Pancreas (tissue), 10 donors: ENCODE data around the gene PEBP1. TPM values are rescaled to one million over a fixed set of nuclear protein-coding genes. Genes with fewer than 3 reads are reported as not detected.

ENCODE experiments used
- ATAC-seq, 4 donors: fragments of 200-7000 bp; cut with Tn5 transposase; one replicate each; pipeline versions ENCODE4 v1.8.0 to v1.9.1; 2020; ENCODE audit warnings: mild to moderate bottlenecking in 4 of 4, moderate library complexity in 4 of 4
- DNase-seq, 6 donors: peaks; one replicate each; pipeline ENCODE4 v3.0.0-alpha.2; 2020
- FAIRE-seq: peaks from 2 replicates; lab custom pipeline; 2012; peaks lifted over from hg19 to GRCh38; lab: Jason Lieb, UNC
- H3K27ac ChIP-seq, 4 donors: fragments of 200-600 bp; sonication (generic); 1 replicate in 3 of 4; 2 replicates in 1 of 4; pipeline versions ENCODE4 v1.5.0 to v1.8.0; 2020
- H3K27me3 ChIP-seq, 4 donors: fragments of 200-600 bp; one replicate each; pipeline ENCODE4 v1.8.0; 2021
- H3K36me3 ChIP-seq, 3 donors: fragments of 200-600 bp; sonication (generic) in 1 of 3; one replicate each; pipeline versions ENCODE4 v1.5.0 to v1.8.0; 2020 to 2021
- H3K4me1 ChIP-seq, 3 donors: fragments of 200-600 bp; one replicate each; pipeline ENCODE4 v1.8.0; 2021
- H3K4me3 ChIP-seq, 4 donors: fragments of 200-600 bp; sonication (generic) in 2 of 4; one replicate each; pipeline versions ENCODE4 v1.5.0 to v1.8.0; 2020 to 2021
- H3K9me3 ChIP-seq, 4 donors: fragments of 200-600 bp; one replicate each; pipeline ENCODE4 v1.8.0; 2021
- CTCF ChIP-seq, 4 donors: fragments of 200-600 bp; sonication (generic) in 3 of 4; IDR thresholded peaks; one replicate each; pipeline versions ENCODE4 v1.5.0 to v1.8.0; 2021; ENCODE audit warnings: antibody characterized with exemption in 4 of 4
- WGBS, 2 donors: extraction: QIAGEN DNeasy Blood & Tissue Kit; methylation state at CpG; one replicate each; pipeline ENCODE4 v1.1.7; 2013; 5-methylcytosine and 5-hydroxymethylcytosine counted together
- intact Hi-C, 3 donors: fragments of 100-400 bp; cut with DNase I; formaldehyde crosslinking; loops; one replicate each; pipeline versions ENCODE4 v1.11.1 to v1.14.2; 2022
- polyA plus RNA-seq, 2 donors: library from polyadenylated mRNA; stranded (reverse); fragments of 200-250 nt; gene quantifications; one replicate each; pipeline ENCODE4 v1.2.3, GENCODE V29; 2013
- total RNA-seq, 6 donors: library from RNA; stranded (reverse); fragmentation: NEBNext Ultra II Directional in 4 of 6; extraction: Animal tissue kit (Norgen Biotek cat#: 25700) in 4 of 6; gene quantifications; one replicate each; pipeline versions ENCODE4 v1.2.1 to v1.2.4, GENCODE V29; 2021 to 2023
- donor health status: healthy with polysubstance abuse.
- donor health status: DM: no; HTN: no; CAD: no; lungs with moderate emphysema.
- donor health status: DM: no; HTN: no; CAD: no.
- donor health status: control.
- donor health status: control.
- donor health status: Bipolar disorder and iron deficiency.
- donor health status: DM: yes; HTN: yes; CAD: no.
- donor health status: DM: no; HTN: no; CAD: no.
- donor health status: DM: no; HTN: no; CAD: no.
- donor health status: DM: yes; HTN: yes; CAD: no.

Gene PEBP1
- total and polyA plus RNA-seq, 8 donors, result 106 to 287 (median 141) TPM

GRCh38 chr12:118119449-118119879 lies 16.5 kb upstream of the PEBP1 start:
- no peak for FAIRE-seq
- 89 to 93% methylated on average over 10 of the region's 10 CpGs for WGBS, 2 donors

GRCh38 chr12:118120579-118121363 lies 15.2 kb upstream of the PEBP1 start:
- WGBS, 2 donors, result 6 to 9% methylated on average over 8 of the region's 8 CpGs
- Histone ChIP-seq H3K4me3 (no peak overlapping the region), H3K27ac (peak overlapping the region in 3 of 4 donors; percentile 39 to 77 (median 65)), H3K27me3 (no peaks in the 10 kb centered on the region), H3K4me1 (peaks cover 13 to 28% (median 13%) of the 10 kb centered on the region in 3 donors), H3K9me3 (no peaks in the 10 kb centered on the region), H3K36me3 (no peaks in the 10 kb centered on the region)
- DNase-seq, result peak; percentile 68 to 86 (median 78)
- peak; percentile 75 to 89 (median 88) for ATAC-seq
- intact Hi-C loops, result loop anchor here in 1 of 3 donors (10.0 kb wide), 1 partner anchor 254 kb away; the partner anchor contains the start of genes SUDS3 and TAOK3
- FAIRE-seq, result no peak
- peak; percentile 53 to 73 (median 68) for TF ChIP-seq CTCF (IDR thresholded peaks at IDR 0.05)

More at GRCh38 chr12:118119449-118119879, 16.5 kb upstream of the PEBP1 start:
- TF ChIP-seq CTCF (IDR thresholded peaks at IDR 0.05), result no peak
- Histone ChIP-seq H3K4me3 (no peak overlapping the region), H3K36me3 (no peaks in the 10 kb centered on the region), H3K27me3 (no peaks in the 10 kb centered on the region), H3K27ac (no peak overlapping the region), H3K9me3 (no peaks in the 10 kb centered on the region), H3K4me1 (peaks cover 0 to 15% (median 6%) of the 10 kb centered on the region in 3 donors)
- intact Hi-C loops, result no loop called here
- ATAC-seq (no peak), DNase-seq (peak in 1 of 6 donors; percentile 20)

GRCh38 chr12:118122264-118122663 lies 13.7 kb upstream of the PEBP1 start:
- TF ChIP-seq CTCF (IDR thresholded peaks at IDR 0.05), result no peak
- DNase-seq, result peak in 1 of 6 donors; percentile 13
- no peak for ATAC-seq
- Histone ChIP-seq H3K27ac (no peak overlapping the region), H3K4me1 (peaks cover 16 to 37% (median 25%) of the 10 kb centered on the region in 3 donors), H3K36me3 (no peaks in the 10 kb centered on the region), H3K27me3 (no peaks in the 10 kb centered on the region), H3K9me3 (no peaks in the 10 kb centered on the region), H3K4me3 (no peak overlapping the region)
- intact Hi-C loops, result loop anchor here in 1 of 3 donors (10.0 kb wide), 1 partner anchor 253 kb away; the partner anchor contains the start of genes SUDS3 and TAOK3
- 96 to 99% methylated on average over 6 of the region's 6 CpGs for WGBS, 2 donors
- FAIRE-seq, result no peak

- ATAC-seq (peak; percentile 22 to 51 (median 28)), DNase-seq (no peak), FAIRE-seq (no peak)
- H3K4me1 ChIP-seq, result peaks cover 16 to 37% (median 25%) of the 10 kb centered on the region in 3 donors
- WGBS, 2 donors, result 29 to 39% methylated on average over 5 of the region's 5 CpGs
- intact Hi-C loops, result loop anchor here in 1 of 3 donors (10.0 kb wide), 1 partner anchor 250 kb away; the partner anchor contains the start of genes SUDS3 and TAOK3
- H3K27me3 ChIP-seq, result no peaks in the 10 kb centered on the region
- H3K4me3 ChIP-seq, result no peak overlapping the region
- H3K27ac ChIP-seq, result peak overlapping the region in 3 of 4 donors; percentile 13 to 90 (median 85)
- no peaks in the 10 kb centered on the region for H3K9me3 ChIP-seq
- H3K36me3 ChIP-seq, result no peaks in the 10 kb centered on the region
- TF ChIP-seq CTCF (IDR thresholded peaks at IDR 0.05), result no peak
Observed at GRCh38 chr12:118124333-118124874, 11.5 kb upstream of the PEBP1 start.
